Activated naive CD8-positive, alpha-beta T cell treated with anti-CD3 and anti-CD28 coated beads, Interleukin-2, amount 50 U/mL, for 16 hours (primary cell): ENCODE measurements around the gene ESR2.
"Not testable (repeated sequence)": the region's sequence is repeated elsewhere in the genome, so short reads cannot be mapped to it uniquely, and the experiment has no call there.

Experiments
- DNase-seq: peaks from one replicate; pipeline ENCODE4 v3.0.0-alpha.2; 2020; ENCODE audit warnings: low read depth, low spot score

The ESR2 gene

GRCh38 chr14:64147126-64147790 is 146.9 kb downstream of the ESR2 start:
- DNase-seq, result no peak

- DNase-seq, result no peak
Observed at GRCh38 chr14:64137657-64138290, 156.4 kb downstream of the ESR2 start.

GRCh38 chr14:64126548-64126947 is 167.6 kb downstream of the ESR2 start:
- no peak for DNase-seq

GRCh38 chr14:64125270-64125669 is 168.9 kb downstream of the ESR2 start:
- no peak for DNase-seq

GRCh38 chr14:64123241-64123822 is 170.8 kb downstream of the ESR2 start:
- DNase-seq, result no peak

GRCh38 chr14:64119980-64120379 is 174.2 kb downstream of the ESR2 start:
- no peak for DNase-seq

GRCh38 chr14:64119500-64119899 is 174.7 kb downstream of the ESR2 start:
- DNase-seq, result no peak

GRCh38 chr14:64118892-64119291 is 175.3 kb downstream of the ESR2 start:
- no peak for DNase-seq

GRCh38 chr14:64118403-64118742 is 175.8 kb downstream of the ESR2 start:
- not testable (repeated sequence) for DNase-seq

GRCh38 chr14:64117671-64118402 is 176.3 kb downstream of the ESR2 start:
- no peak for DNase-seq

- DNase-seq, result no peak
Observed at GRCh38 chr14:64115401-64115800, 178.8 kb downstream of the ESR2 start.

GRCh38 chr14:64114796-64115195 is 179.4 kb downstream of the ESR2 start:
- no peak for DNase-seq

- no peak for DNase-seq
Observed at GRCh38 chr14:64114166-64114565, 180.0 kb downstream of the ESR2 start.

GRCh38 chr14:64112867-64113678 is 181.1 kb downstream of the ESR2 start:
- DNase-seq, result no peak

GRCh38 chr14:64110802-64111201 is 183.4 kb downstream of the ESR2 start:
- no peak for DNase-seq

GRCh38 chr14:64109819-64110554 is 184.2 kb downstream of the ESR2 start:
- DNase-seq, result no peak

GRCh38 chr14:64107438-64107837 is 186.7 kb downstream of the ESR2 start:
- no peak for DNase-seq

- DNase-seq, result no peak
Observed at GRCh38 chr14:64098120-64098519, 196.1 kb downstream of the ESR2 start.

- DNase-seq, result no peak
Observed at GRCh38 chr14:64095620-64096019, 198.6 kb downstream of the ESR2 start.

- DNase-seq, result no peak
Observed at GRCh38 chr14:64092940-64093339, 201.2 kb downstream of the ESR2 start.

GRCh38 chr14:64092338-64092737 is 201.8 kb downstream of the ESR2 start:
- no peak for DNase-seq
